Keratinocyte (primary cell): ENCODE results near the gene RELA.

Source experiments
- CTCF ChIP-seq, 3 experiments: IDR thresholded peaks in 1 of 3; conservative IDR thresholded peaks in 1 of 3; optimal IDR thresholded peaks in 1 of 3; 2 replicates in 2 of 3; 3 replicates in 1 of 3; pipeline versions ENCODE3 to v1.5.1; 2011; ENCODE audit warnings: low read length in 3 of 3, mild to moderate bottlenecking in 3 of 3, moderate library complexity in 2 of 3, control low read depth in 1 of 3, inconsistent platforms in 1 of 3; ENCODE audit not compliant: insufficient read depth in 2 of 3; ENCODE audit errors: extremely low read depth in 1 of 3
- EZH2 ChIP-seq: IDR thresholded peaks from one replicate; pipeline ENCODE4 v1.6.1; 2012; ENCODE audit warnings: inconsistent platforms, mild to moderate bottlenecking, low read length, moderate library complexity

- TF ChIP-seq EZH2 (no peak), CTCF (optimal IDR thresholded peaks at IDR 0.05 in 1 of 3, IDR thresholded peaks at IDR 0.05 in 1 of 3, conservative IDR thresholded peaks at IDR 0.05 in 1 of 3; ENCODE audit: extremely low read depth in 1 of 3, insufficient read depth in 2 of 3, low read length in 3 of 3) (no peak)
Observed at GRCh38 chr11:65615229-65615949, 47.3 kb downstream of the RELA start, which contains the start of gene PCNX3.
